Ishikawa (cell line): ENCODE measurements around the gene SERINC5.

Experiments
- CEBPB ChIP-seq: IDR thresholded peaks from 2 replicates; pipeline ENCODE4 v1.6.1; 2012
- EGR1 ChIP-seq: IDR thresholded peaks from 2 replicates; pipeline ENCODE4 v1.6.1; 2012
- EP300 ChIP-seq: IDR thresholded peaks from 2 replicates; pipeline ENCODE4 v1.6.1; 2012; ENCODE audit warnings: borderline replicate concordance
- FOXM1 ChIP-seq: IDR thresholded peaks from 2 replicates; pipeline ENCODE4 v1.6.1; 2012; ENCODE audit warnings: low read depth, borderline replicate concordance
- MAX ChIP-seq: IDR thresholded peaks from 2 replicates; pipeline ENCODE4 v1.6.1; 2012
- NFIC ChIP-seq: IDR thresholded peaks from 2 replicates; pipeline ENCODE4 v1.6.1; 2012
- RAD21 ChIP-seq: IDR thresholded peaks from 2 replicates; pipeline ENCODE4 v1.6.1; 2012; ENCODE audit warnings: low read depth
- REST ChIP-seq: IDR thresholded peaks from 2 replicates; pipeline ENCODE4 v1.6.1; 2012; ENCODE audit warnings: low read depth, mild to moderate bottlenecking
- TAF1 ChIP-seq: IDR thresholded peaks from 2 replicates; pipeline ENCODE4 v1.6.1; 2012; ENCODE audit warnings: low read depth, mild to moderate bottlenecking
- TCF12 ChIP-seq: IDR thresholded peaks from 2 replicates; pipeline ENCODE4 v1.6.1; 2012; ENCODE audit warnings: low read depth
- TEAD4 ChIP-seq: IDR thresholded peaks from 2 replicates; pipeline ENCODE4 v1.6.1; 2012
- YY1 ChIP-seq: IDR thresholded peaks from 2 replicates; pipeline ENCODE4 v1.6.1; 2012; ENCODE audit warnings: low read depth
- ZBTB7A ChIP-seq: IDR thresholded peaks from 2 replicates; pipeline ENCODE4 v1.6.1; 2012; ENCODE audit warnings: low read depth

- no peak for TF ChIP-seq ZBTB7A
- TF ChIP-seq TCF12, result no peak
- no peak for TF ChIP-seq EP300
- TF ChIP-seq REST, result no peak
- no peak for TF ChIP-seq TAF1
- TF ChIP-seq MAX, result no peak
- no peak for TF ChIP-seq YY1
- TF ChIP-seq EGR1, result no peak
- TF ChIP-seq RAD21, result no peak
- TF ChIP-seq CEBPB, result no peak
- TF ChIP-seq FOXM1, result no peak
- TF ChIP-seq NFIC, result no peak
- TF ChIP-seq TEAD4, result no peak
Observed at GRCh38 chr5:80156156-80156555, 99.7 kb downstream of the SERINC5 start.
